ENCODE measurements around the gene RHOXF2B.
"Not testable (repeated sequence)": the region's sequence is repeated elsewhere in the genome, so short reads cannot be mapped to it uniquely, and the experiment has no call there.

RHOXF2B gene

DNA sequence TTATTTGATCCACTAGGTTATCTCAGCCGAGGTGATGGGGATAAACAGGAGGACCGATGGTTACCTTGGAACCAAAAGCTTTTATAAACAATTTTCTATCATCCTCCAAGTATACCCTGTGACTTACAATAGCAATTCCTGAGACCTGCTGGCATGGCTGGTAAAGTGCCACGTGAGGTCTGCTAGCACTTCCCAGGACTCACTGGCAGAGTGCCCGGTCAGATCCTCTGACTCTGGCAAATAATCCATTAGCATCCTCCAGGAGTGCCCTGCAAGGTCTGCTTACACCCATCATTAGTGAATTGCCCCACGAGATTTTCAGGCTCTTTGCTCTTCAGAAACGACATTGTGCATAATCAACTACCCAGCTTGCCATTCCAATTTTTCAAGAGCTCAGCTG is 37.3 kb downstream of the RHOXF2B start:
- H3K9me3 ChIP-seq (ENCODE audit: insufficient read depth, low read depth, low read length); H3F3A ChIP-seq (ENCODE audit: low read depth); H4K20me1 ChIP-seq (ENCODE audit: insufficient read depth, low read length, poor library complexity, severe bottlenecking); H3K9ac ChIP-seq (ENCODE audit: low read depth, low read length, poor library complexity, severe bottlenecking); H3K79me2 ChIP-seq (ENCODE audit: insufficient read depth, low read length); H3K4me3 ChIP-seq (ENCODE audit: low read length, poor library complexity, severe bottlenecking); H3K27me3 ChIP-seq (ENCODE audit: insufficient read depth, low read length, poor library complexity, severe bottlenecking); H3K36me3 ChIP-seq (ENCODE audit: insufficient read depth, low read length); H3K4me1 ChIP-seq (ENCODE audit: insufficient read depth, low read length, poor library complexity, severe bottlenecking); H3K9me2 ChIP-seq (replicated peaks; ENCODE audit: low read depth, low read length); H2AFZ ChIP-seq (ENCODE audit: low read length); H3K4me2 ChIP-seq (ENCODE audit: low read depth, low read length, poor library complexity, severe bottlenecking): not testable (repeated sequence)

DNA sequence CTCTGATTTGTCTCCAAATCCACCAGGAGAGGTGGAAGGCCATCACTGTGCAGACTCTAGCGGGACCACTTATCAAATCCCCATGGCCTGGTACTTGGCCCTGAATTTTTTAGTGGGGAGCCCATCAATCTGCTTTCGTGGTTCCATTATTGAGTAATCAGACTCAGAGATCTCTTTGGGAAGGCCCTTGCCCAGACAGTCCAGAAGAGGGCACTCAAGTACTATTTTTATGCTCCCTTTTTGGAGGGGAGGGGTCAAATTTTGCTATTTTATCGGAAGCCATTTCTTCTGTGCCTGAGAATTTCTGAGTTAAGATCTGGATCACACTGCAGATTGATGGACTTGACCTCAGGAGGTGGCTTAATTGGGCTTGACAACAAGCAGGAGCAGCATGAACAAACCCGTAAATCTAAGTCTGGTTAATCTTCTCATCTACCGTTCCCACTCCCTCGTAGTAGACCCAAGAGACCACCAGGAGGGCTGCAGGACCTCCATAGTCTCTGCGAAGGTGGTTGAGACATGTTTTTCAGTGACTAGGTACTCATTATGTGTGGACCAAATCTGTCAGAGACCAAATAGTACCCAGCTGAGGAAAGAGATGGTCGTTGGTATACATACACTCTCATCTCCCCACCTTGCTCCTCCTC is 38.3 kb downstream of the RHOXF2B start:
- not testable (repeated sequence) for H3K4me3 ChIP-seq (ENCODE audit: low read length, poor library complexity, severe bottlenecking); H2AFZ ChIP-seq (ENCODE audit: low read length); H3K36me3 ChIP-seq (ENCODE audit: insufficient read depth, low read length); H3K9me3 ChIP-seq (ENCODE audit: insufficient read depth, low read depth, low read length); H3K4me2 ChIP-seq (ENCODE audit: low read depth, low read length, poor library complexity, severe bottlenecking); H3K9me2 ChIP-seq (replicated peaks; ENCODE audit: low read depth, low read length); H3K79me2 ChIP-seq (ENCODE audit: insufficient read depth, low read length); H3K9ac ChIP-seq (ENCODE audit: low read depth, low read length, poor library complexity, severe bottlenecking); H3F3A ChIP-seq (ENCODE audit: low read depth); H3K27me3 ChIP-seq (ENCODE audit: insufficient read depth, low read length, poor library complexity, severe bottlenecking); H4K20me1 ChIP-seq (ENCODE audit: insufficient read depth, low read length, poor library complexity, severe bottlenecking); H3K4me1 ChIP-seq (ENCODE audit: insufficient read depth, low read length, poor library complexity, severe bottlenecking)

DNA sequence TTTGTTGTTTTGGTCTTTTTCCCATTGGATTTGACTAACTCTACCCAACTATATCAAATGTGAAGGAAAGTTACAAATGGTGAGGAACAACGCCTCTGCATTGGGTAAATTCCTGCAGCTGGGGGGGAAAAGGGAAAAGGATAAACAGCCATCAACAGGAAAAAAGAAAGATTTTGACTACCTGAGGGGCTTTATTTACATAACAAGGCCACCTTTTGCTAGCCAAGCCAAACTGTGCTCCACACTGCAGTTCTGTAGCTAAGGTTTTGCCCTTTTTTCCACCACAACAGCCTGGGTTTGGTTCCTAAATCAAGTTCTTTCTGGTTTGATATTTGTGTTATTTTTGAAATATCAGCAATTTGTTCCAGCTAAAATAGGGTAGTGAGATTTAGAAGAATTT is 40.8 kb downstream of the RHOXF2B start:
- Histone ChIP-seq H2AFZ (ENCODE audit: low read length) (no peak overlapping the region), H3K9ac (ENCODE audit: low read depth, low read length, poor library complexity, severe bottlenecking) (no peak overlapping the region), H3K9me2 (replicated peaks; ENCODE audit: low read depth, low read length) (no peaks in the 10 kb centered on the region), H3F3A (ENCODE audit: low read depth) (no peaks in the 10 kb centered on the region), H3K9me3 (ENCODE audit: insufficient read depth, low read depth, low read length) (no peaks in the 10 kb centered on the region), H3K79me2 (ENCODE audit: insufficient read depth, low read length) (no peaks in the 10 kb centered on the region), H3K36me3 (ENCODE audit: insufficient read depth, low read length) (no peaks in the 10 kb centered on the region), H3K4me3 (ENCODE audit: low read length, poor library complexity, severe bottlenecking) (no peak overlapping the region), H3K4me2 (ENCODE audit: low read depth, low read length, poor library complexity, severe bottlenecking) (no peak overlapping the region), H3K27me3 (ENCODE audit: insufficient read depth, low read length, poor library complexity, severe bottlenecking) (no peaks in the 10 kb centered on the region), H3K4me1 (ENCODE audit: insufficient read depth, low read length, poor library complexity, severe bottlenecking) (no peaks in the 10 kb centered on the region), H4K20me1 (ENCODE audit: insufficient read depth, low read length, poor library complexity, severe bottlenecking) (no peaks in the 10 kb centered on the region)
- TF ChIP-seq, protein P1, sequence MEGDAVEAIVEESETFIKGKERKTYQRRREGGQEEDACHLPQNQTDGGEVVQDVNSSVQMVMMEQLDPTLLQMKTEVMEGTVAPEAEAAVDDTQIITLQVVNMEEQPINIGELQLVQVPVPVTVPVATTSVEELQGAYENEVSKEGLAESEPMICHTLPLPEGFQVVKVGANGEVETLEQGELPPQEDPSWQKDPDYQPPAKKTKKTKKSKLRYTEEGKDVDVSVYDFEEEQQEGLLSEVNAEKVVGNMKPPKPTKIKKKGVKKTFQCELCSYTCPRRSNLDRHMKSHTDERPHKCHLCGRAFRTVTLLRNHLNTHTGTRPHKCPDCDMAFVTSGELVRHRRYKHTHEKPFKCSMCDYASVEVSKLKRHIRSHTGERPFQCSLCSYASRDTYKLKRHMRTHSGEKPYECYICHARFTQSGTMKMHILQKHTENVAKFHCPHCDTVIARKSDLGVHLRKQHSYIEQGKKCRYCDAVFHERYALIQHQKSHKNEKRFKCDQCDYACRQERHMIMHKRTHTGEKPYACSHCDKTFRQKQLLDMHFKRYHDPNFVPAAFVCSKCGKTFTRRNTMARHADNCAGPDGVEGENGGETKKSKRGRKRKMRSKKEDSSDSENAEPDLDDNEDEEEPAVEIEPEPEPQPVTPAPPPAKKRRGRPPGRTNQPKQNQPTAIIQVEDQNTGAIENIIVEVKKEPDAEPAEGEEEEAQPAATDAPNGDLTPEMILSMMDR (conservative IDR thresholded peaks at IDR 0.05; ENCODE audit: low read length): no peak
- no peak for TF ChIP-seq EZH2phosphoT487 (IDR thresholded peaks at IDR 0.05; ENCODE audit: borderline replicate concordance)

DNA sequence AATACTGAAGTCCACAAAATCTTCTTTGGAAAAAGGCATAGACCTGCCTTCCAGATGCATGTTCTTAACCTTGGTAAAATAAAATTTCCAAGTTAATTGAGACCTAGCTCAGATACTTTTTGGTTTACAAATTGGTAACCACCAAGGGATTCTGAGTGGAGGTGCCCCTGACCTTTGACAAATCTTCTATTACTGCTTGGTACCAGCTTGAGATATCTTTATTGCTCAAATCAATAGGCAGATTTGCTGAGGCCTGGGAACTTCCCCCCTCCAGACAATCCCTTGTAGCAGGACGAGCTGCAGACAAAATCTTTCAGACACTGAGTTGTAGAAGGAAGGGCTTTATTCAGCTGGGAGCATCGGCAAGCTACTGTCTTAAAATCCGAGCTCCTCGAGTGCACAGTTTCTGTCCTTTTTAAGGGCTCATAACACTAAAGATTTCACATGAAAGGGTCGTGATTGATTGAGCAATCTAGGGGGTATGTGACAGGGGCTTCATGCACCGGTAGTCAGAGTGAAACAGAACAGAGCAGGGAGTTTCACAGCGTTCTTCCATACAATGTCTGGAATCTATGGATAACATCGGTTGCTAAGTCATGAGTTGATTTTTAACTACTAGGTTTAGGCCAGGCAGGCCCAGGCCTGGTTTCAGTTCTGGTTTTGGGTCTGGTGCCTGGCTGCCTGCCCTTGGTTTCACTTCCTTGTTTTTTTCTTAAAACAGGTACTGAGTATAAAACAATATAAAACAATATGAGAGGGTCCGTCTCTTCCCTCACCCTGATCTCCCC is 41.8 kb downstream of the RHOXF2B start:
- not testable (repeated sequence) for H3K9me2 ChIP-seq (replicated peaks; ENCODE audit: low read depth, low read length); H3F3A ChIP-seq (ENCODE audit: low read depth); H3K79me2 ChIP-seq (ENCODE audit: insufficient read depth, low read length); H3K36me3 ChIP-seq (ENCODE audit: insufficient read depth, low read length); H2AFZ ChIP-seq (ENCODE audit: low read length); H3K9ac ChIP-seq (ENCODE audit: low read depth, low read length, poor library complexity, severe bottlenecking); H3K9me3 ChIP-seq (ENCODE audit: insufficient read depth, low read depth, low read length); H3K4me2 ChIP-seq (ENCODE audit: low read depth, low read length, poor library complexity, severe bottlenecking); H4K20me1 ChIP-seq (ENCODE audit: insufficient read depth, low read length, poor library complexity, severe bottlenecking); H3K27me3 ChIP-seq (ENCODE audit: insufficient read depth, low read length, poor library complexity, severe bottlenecking); H3K4me1 ChIP-seq (ENCODE audit: insufficient read depth, low read length, poor library complexity, severe bottlenecking); H3K4me3 ChIP-seq (ENCODE audit: low read length, poor library complexity, severe bottlenecking)
